Lower leg skin (tissue), 3 donors: ENCODE measurements around the gene NTHL1.

Experiments
- POLR2A ChIP-seq, 2 donors: fragments of 450-650 bp; IDR thresholded peaks; one replicate each; pipeline ENCODE4 v1.6.1; 2016 to 2017; ENCODE audit warnings: antibody characterized with exemption in 2 of 2, mild to moderate bottlenecking in 1 of 2, moderate library complexity in 1 of 2
- TF ChIP-seq, protein P1 (sequence below), 3 donors: fragments of 450-650 bp; IDR thresholded peaks; one replicate each; pipeline ENCODE4 v1.5.1; 2016; ENCODE audit warnings: antibody characterized with exemption in 3 of 3, mild to moderate bottlenecking in 3 of 3, moderate library complexity in 2 of 3

DNA sequence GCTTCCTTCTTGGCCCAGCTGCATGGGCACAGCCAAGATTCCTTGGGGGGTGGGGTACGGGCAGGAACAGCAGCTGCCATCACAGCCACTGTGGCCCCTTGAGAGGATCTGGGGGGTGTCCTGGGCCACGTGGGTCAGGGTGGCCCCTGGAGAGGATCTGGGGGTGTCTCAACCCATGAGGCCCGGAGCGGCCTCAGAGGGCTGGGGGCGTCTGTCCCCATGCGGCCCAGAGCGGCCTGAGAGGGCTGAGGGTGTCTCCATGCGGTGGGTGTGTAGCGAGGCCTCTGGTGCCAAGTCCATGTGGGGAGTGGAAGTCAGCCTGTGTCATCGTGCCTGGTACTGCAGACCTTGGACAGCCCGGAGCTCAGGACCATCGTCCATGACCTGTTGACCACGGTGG is 13.9 kb upstream of the NTHL1 start:
- no peak for TF ChIP-seq POLR2A (IDR thresholded peaks at IDR 0.05)
- TF ChIP-seq, protein P1, sequence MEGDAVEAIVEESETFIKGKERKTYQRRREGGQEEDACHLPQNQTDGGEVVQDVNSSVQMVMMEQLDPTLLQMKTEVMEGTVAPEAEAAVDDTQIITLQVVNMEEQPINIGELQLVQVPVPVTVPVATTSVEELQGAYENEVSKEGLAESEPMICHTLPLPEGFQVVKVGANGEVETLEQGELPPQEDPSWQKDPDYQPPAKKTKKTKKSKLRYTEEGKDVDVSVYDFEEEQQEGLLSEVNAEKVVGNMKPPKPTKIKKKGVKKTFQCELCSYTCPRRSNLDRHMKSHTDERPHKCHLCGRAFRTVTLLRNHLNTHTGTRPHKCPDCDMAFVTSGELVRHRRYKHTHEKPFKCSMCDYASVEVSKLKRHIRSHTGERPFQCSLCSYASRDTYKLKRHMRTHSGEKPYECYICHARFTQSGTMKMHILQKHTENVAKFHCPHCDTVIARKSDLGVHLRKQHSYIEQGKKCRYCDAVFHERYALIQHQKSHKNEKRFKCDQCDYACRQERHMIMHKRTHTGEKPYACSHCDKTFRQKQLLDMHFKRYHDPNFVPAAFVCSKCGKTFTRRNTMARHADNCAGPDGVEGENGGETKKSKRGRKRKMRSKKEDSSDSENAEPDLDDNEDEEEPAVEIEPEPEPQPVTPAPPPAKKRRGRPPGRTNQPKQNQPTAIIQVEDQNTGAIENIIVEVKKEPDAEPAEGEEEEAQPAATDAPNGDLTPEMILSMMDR (IDR thresholded peaks at IDR 0.05), result no peak
